Measurements from ENCODE around the gene GRM2.

DNA sequence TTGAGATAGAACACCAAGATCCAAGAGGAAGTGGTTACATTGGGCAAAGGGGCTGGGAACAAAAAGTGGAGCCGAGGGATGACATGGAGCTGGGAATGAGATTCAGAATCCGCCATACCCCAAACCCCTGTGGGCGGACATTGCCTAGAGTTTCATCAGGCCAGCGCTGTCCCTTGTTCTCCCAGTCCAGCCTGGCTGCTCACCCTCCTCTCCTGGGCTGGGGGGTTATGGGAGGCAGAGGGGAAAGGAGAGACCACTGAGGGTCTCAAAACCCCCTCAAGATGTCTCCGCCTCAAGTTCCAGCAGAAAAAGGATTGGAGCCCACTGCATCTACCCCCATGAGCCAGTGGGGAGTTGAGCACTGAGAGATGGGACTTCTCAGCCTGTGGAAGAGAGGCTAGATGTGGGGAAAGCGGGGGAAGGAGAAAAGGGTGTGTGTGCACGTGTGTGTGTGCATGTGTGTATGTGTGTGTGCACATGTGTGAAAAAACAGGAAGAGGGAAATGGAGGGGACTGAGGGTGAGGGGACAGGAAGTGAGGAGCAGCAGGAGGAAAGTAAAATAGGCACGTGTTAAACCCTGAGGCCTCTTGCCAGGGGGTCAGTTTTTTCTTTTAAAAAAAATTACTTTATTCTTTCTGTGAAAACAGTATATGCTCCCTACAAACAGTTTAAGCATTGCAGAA is 14.3 kb downstream of the GRM2 start:
- TF ChIP-seq CTCF (conservative IDR thresholded peaks at IDR 0.05; ENCODE audit: low read depth, low read length) (no peak), EZH2phosphoT487 (IDR thresholded peaks at IDR 0.05; ENCODE audit: borderline replicate concordance, low read length) (no peak), EZH2 (IDR thresholded peaks at IDR 0.05; ENCODE audit: low read length, unreplicated experiment) (no peak)

Measured in PC-3 (cell line).